HG02678 (cell line): ENCODE results near the gene EXD1.
"Not testable (repeated sequence)": the region's sequence is repeated elsewhere in the genome, so short reads cannot be mapped to it uniquely, and the experiment has no call there.

Experiments
- ATAC-seq: cut with Tn5 transposase; IDR thresholded peaks from one replicate; pipeline ENCODE4 v1.9.1; 2021; ENCODE audit warnings: mild to moderate bottlenecking, moderate library complexity; ENCODE audit not compliant: unreplicated experiment

The EXD1 gene

DNA sequence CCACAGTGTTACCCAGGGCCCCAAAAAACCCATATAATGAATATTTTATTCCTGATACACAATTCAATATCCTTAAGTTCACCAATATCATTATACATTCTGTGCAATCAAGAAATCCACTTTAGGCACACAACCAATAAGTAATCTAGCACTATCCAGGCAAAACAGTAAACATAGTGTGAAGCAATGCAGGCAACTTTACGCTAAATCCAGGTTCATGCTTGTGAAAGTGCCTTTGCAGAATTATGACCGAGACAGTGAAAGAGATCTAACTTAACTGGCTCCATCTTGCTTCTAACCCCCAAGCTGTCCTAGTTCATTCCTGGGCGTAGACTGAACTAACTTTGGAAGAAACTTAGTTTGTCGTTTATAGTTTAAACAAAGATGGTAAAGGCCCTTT, 80.3 kb downstream of the EXD1 start:
- ATAC-seq = no peak

DNA sequence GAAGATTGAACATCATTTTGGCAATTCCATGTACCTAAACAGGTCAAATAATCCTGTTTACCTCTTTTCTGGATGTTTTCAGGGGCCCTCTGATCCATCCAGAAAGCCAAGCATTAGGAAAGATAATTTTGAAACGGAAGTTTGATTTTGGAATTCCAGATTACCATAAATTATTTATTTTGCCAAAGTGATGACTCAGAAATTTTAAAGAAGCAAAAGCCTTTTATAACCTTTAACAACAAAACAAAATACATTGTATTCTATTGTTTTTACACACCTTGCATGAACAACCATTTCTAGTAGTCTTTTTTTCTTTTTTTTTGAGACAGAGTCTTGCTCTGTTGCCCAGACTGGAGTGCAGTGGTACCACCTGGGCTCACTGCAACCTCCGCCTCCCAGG, 82.5 kb downstream of the EXD1 start:
- ATAC-seq = no peak

DNA sequence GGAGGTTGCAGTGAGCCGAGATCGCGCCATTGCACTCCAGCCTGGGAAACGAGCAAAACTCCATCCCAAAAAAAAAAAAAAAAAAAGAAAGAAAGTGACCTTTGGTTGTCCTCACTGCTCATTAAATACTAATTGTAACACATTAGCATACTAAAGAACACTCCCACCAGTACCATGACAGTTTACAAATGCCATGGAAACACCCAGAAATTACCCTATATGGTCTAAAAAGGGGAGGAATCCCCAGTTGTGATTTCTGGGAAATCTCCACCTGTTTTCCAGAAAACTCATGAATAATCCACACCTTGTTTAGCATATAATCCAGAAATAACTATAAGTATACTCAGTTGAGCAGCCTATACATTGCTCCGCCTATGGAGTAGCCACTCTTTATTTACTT, 90.9 kb downstream of the EXD1 start:
- no peak for ATAC-seq

DNA sequence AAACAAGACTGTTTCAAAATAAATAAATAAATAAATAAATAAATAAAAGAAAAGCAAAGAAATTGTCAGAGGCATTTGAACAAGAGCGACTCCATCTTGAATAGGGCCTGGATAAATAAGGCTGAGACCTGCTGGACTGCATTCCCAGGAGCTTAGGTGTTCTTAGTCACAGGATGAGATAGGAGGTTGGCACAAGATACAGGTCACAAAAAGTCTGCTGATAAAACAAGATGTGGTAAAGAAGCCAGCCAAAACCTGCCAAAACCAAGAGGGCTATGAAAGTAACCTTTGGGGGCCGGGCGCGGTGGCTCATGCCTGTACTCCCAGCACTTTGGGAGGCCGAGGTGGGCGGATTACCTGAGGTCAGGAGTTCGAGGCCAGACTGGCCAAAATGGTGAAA, 91.4 kb downstream of the EXD1 start:
- ATAC-seq = not testable (repeated sequence)

DNA sequence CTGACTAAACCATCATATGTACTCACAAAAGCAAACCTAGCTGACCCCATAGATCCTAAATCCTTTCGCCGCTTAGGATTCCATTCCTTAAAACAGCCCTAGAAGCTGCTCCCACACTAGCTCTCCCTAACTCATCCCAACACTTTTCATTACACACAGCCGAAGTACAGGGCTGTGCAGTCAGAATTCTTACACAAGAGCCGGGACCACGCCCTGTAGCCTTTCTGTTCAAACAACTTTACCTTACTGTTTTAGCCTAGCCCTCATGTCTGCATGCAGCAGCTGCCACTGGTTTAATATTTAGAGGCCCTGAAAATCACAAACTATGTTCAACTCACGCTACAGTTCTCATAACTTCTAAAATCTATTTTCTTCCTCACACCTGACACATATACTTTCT, 95.0 kb downstream of the EXD1 start:
- ATAC-seq = not testable (repeated sequence)

DNA sequence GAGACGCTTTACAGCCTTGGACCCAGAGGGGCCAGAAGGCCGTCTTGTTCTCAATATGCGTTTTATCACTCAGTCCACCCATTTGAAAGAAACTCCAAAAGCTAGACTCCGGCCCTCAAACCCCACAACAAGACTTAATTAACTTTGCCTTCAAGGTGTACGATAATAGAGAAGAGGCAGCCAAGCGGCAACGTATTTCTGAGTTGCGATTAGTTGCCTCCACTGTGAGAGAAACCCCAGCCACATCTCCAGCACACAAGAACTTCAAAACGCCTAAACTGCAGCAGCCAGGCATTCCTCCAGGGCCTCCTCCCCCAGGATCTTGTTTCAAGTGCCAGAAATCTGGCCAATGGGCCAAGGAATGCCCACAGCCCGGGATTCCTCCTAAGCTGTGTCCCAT, 97.1 kb downstream of the EXD1 start:
- ATAC-seq = no peak
